ENCODE results near the gene ERN1. TPM values are rescaled to one million over a fixed set of nuclear protein-coding genes. Genes with fewer than 3 reads are reported as not detected.
A peak's percentile ranks its signal among the peaks of the same experiment; 100 is the strongest.

The ERN1 gene
- total and polyA plus RNA-seq, 2 of the 13 experiments (the other 11 are each of a cell fraction or from before 2014, with no cell fraction given) = 6.0 to 12.7 TPM

DNA sequence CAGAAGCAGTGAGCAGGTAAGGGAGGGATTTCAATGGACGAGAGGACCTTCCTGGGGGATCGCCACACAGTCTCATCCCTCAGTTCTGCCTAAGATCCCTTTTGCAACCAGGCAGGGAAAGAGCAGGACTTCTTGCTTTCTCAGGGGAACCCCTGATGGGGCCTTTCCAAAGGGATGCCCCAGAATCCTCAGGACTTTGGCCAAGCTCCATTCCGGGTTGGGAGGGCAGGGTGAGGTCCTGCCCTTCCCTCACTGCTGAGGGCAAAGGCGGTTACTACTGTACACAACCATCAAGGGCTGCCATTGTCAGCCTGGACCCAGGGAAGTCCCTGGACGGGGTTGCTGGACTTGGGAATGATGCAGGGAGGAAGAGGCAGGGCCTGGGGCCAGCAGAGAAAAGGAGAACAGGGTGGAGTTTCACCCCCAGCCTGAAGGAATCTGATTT, 122.1 kb downstream of the ERN1 start (continued):
- TF ChIP-seq, protein P1, sequence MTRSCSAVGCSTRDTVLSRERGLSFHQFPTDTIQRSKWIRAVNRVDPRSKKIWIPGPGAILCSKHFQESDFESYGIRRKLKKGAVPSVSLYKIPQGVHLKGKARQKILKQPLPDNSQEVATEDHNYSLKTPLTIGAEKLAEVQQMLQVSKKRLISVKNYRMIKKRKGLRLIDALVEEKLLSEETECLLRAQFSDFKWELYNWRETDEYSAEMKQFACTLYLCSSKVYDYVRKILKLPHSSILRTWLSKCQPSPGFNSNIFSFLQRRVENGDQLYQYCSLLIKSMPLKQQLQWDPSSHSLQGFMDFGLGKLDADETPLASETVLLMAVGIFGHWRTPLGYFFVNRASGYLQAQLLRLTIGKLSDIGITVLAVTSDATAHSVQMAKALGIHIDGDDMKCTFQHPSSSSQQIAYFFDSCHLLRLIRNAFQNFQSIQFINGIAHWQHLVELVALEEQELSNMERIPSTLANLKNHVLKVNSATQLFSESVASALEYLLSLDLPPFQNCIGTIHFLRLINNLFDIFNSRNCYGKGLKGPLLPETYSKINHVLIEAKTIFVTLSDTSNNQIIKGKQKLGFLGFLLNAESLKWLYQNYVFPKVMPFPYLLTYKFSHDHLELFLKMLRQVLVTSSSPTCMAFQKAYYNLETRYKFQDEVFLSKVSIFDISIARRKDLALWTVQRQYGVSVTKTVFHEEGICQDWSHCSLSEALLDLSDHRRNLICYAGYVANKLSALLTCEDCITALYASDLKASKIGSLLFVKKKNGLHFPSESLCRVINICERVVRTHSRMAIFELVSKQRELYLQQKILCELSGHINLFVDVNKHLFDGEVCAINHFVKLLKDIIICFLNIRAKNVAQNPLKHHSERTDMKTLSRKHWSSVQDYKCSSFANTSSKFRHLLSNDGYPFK (CRISPR knock-in tag; IDR thresholded peaks at IDR 0.05; ENCODE audit: borderline replicate concordance) = no peak
- TF ChIP-seq, protein P2, sequence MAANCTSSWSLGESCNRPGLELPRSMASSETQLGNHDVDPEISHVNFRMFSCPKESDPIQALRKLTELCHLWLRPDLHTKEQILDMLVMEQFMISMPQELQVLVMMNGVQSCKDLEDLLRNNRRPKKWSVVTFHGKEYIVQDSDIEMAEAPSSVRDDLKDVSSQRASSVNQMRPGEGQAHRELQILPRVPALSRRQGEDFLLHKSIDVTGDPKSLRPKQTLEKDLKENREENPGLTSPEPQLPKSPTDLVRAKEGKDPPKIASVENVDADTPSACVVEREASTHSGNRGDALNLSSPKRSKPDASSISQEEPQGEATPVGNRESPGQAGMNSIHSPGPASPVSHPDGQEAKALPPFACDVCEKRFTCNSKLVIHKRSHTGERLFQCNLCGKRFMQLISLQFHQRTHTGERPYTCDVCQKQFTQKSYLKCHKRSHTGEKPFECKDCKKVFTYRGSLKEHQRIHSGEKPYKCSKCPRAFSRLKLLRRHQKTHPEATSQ (CRISPR knock-in tag; IDR thresholded peaks at IDR 0.05; ENCODE audit: borderline replicate concordance) = no peak
- TF ChIP-seq, protein P3, sequence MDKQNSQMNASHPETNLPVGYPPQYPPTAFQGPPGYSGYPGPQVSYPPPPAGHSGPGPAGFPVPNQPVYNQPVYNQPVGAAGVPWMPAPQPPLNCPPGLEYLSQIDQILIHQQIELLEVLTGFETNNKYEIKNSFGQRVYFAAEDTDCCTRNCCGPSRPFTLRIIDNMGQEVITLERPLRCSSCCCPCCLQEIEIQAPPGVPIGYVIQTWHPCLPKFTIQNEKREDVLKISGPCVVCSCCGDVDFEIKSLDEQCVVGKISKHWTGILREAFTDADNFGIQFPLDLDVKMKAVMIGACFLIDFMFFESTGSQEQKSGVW (CRISPR knock-in tag; IDR thresholded peaks at IDR 0.05; ENCODE audit: borderline replicate concordance) = no peak
- no peak for TF ChIP-seq ELF4 (CRISPR knock-in tag; IDR thresholded peaks at IDR 0.05; ENCODE audit: borderline replicate concordance)
- TF ChIP-seq, protein P4, sequence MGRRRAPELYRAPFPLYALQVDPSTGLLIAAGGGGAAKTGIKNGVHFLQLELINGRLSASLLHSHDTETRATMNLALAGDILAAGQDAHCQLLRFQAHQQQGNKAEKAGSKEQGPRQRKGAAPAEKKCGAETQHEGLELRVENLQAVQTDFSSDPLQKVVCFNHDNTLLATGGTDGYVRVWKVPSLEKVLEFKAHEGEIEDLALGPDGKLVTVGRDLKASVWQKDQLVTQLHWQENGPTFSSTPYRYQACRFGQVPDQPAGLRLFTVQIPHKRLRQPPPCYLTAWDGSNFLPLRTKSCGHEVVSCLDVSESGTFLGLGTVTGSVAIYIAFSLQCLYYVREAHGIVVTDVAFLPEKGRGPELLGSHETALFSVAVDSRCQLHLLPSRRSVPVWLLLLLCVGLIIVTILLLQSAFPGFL (CRISPR knock-in tag; IDR thresholded peaks at IDR 0.05) = no peak
- no peak for TF ChIP-seq FOXA1 (IDR thresholded peaks at IDR 0.05)
- TF ChIP-seq FOXA1 (CRISPR knock-in tag; IDR thresholded peaks at IDR 0.05) = peak; percentile 77
- TF ChIP-seq ZNF564 (CRISPR knock-in tag; IDR thresholded peaks at IDR 0.05) = no peak
- TF ChIP-seq ZNF33A (CRISPR knock-in tag; IDR thresholded peaks at IDR 0.05; ENCODE audit: borderline replicate concordance) = no peak
- no peak for TF ChIP-seq KDM5A (IDR thresholded peaks at IDR 0.05; ENCODE audit: borderline replicate concordance, low read length)
- TF ChIP-seq HOXA5 (CRISPR knock-in tag; IDR thresholded peaks at IDR 0.05) = no peak
- TF ChIP-seq, protein P5, sequence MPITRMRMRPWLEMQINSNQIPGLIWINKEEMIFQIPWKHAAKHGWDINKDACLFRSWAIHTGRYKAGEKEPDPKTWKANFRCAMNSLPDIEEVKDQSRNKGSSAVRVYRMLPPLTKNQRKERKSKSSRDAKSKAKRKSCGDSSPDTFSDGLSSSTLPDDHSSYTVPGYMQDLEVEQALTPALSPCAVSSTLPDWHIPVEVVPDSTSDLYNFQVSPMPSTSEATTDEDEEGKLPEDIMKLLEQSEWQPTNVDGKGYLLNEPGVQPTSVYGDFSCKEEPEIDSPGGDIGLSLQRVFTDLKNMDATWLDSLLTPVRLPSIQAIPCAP (CRISPR knock-in tag; IDR thresholded peaks at IDR 0.05; ENCODE audit: low read depth) = no peak
- TF ChIP-seq RFX3 (CRISPR knock-in tag; IDR thresholded peaks at IDR 0.05) = no peak
- no peak for TF ChIP-seq ZNF30 (CRISPR knock-in tag; IDR thresholded peaks at IDR 0.05)
- TF ChIP-seq SNAPC2 (CRISPR knock-in tag; IDR thresholded peaks at IDR 0.05) = no peak
- no peak for TF ChIP-seq SP1 (IDR thresholded peaks at IDR 0.05)
- 0 out of 2 replicates have a peak, but pooled peaks have one; percentile 10 for TF ChIP-seq SP1 (CRISPR knock-in tag; IDR thresholded peaks at IDR 0.05)
- TF ChIP-seq IKZF1 (IDR thresholded peaks at IDR 0.05) = no peak
- no peak for TF ChIP-seq ZNF720 (CRISPR knock-in tag; IDR thresholded peaks at IDR 0.05)

Data from HepG2 (cell line).